HL-60 (cell line): ENCODE data around the gene JAKMIP1.

Experiments
- DNase-seq, 2 experiments: peaks; one replicate each; pipeline ENCODE4 v3.0.0-alpha.2; 2010 to 2020; ENCODE audit warnings: low read depth in 1 of 2, low spot score in 1 of 2
- H3K27ac ChIP-seq: fragments of 250-450 bp; sonication (Bioruptor Pico); replicated peaks from 2 replicates; pipeline ENCODE4 v1.5.1; 2020; ENCODE audit warnings: mild to moderate bottlenecking, moderate library complexity
- H3K27me3 ChIP-seq: fragments of 250-450 bp; sonication (Bioruptor Pico); 2 replicates; pipeline ENCODE4 v1.5.1; 2021; ENCODE audit warnings: mild to moderate bottlenecking, moderate library complexity; ENCODE audit not compliant: insufficient read depth, poor library complexity, severe bottlenecking
- H3K4me3 ChIP-seq: replicated peaks from 2 replicates; pipeline ENCODE4 v1.5.1; 2011; ENCODE audit warnings: mild to moderate bottlenecking, control low read depth, low read length; ENCODE audit not compliant: insufficient read depth
- GABPA ChIP-seq: IDR thresholded peaks from 2 replicates; pipeline ENCODE4 v1.6.1; 2012; ENCODE audit warnings: low read depth
- POLR2AphosphoS5 ChIP-seq: IDR thresholded peaks from 2 replicates; pipeline ENCODE4 v1.6.1; 2012; ENCODE audit warnings: low read depth
- REST ChIP-seq: IDR thresholded peaks from 2 replicates; pipeline ENCODE4 v1.6.1; 2012; ENCODE audit warnings: low read depth; ENCODE audit not compliant: insufficient replicate concordance
- SPI1 ChIP-seq: IDR thresholded peaks from 2 replicates; pipeline ENCODE4 v1.6.1; 2012; ENCODE audit warnings: low read depth, mild to moderate bottlenecking, borderline replicate concordance
- TF ChIP-seq, protein P1 (sequence below): IDR thresholded peaks from one replicate; pipeline ENCODE4 v1.5.1; 2011; ENCODE audit warnings: low read length, control low read depth, inconsistent platforms; ENCODE audit not compliant: insufficient read depth

JAKMIP1 gene

DNA sequence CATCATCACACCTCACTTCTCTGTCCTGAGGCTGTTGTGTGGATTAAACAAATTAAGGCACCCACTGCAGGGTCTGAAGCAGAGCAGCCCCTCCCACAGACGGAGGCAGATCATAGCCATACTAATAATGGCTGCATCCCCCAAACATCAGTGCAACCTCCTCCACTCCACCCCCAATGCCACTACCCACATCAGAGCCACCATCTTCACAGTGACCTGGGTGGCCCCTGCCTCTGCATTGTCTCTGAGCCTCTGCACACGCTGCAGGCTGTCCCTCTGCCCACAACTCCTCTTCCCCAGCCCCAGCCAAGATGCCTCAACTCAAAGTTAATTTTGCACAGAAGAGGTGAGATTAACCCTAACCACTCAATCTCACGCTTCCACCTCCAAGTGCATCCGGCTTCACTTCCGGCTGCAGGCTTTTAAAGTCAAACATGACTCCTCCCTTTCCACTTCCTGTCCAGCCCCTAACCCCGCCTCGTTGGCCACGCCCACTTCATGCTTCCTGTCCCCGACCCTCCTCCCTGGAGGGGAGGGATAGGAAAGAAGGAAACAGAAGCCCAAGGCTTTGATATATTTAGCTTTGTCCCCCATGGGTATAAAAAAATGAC is 22.7 kb downstream of the JAKMIP1 start:
- H3K27me3 ChIP-seq = no peaks in the 10 kb centered on the region
- DNase-seq = no peak
- no peak overlapping the region for H3K4me3 ChIP-seq
- TF ChIP-seq REST (no peak), SPI1 (no peak), POLR2AphosphoS5 (no peak), GABPA (no peak)
- TF ChIP-seq, protein P1, sequence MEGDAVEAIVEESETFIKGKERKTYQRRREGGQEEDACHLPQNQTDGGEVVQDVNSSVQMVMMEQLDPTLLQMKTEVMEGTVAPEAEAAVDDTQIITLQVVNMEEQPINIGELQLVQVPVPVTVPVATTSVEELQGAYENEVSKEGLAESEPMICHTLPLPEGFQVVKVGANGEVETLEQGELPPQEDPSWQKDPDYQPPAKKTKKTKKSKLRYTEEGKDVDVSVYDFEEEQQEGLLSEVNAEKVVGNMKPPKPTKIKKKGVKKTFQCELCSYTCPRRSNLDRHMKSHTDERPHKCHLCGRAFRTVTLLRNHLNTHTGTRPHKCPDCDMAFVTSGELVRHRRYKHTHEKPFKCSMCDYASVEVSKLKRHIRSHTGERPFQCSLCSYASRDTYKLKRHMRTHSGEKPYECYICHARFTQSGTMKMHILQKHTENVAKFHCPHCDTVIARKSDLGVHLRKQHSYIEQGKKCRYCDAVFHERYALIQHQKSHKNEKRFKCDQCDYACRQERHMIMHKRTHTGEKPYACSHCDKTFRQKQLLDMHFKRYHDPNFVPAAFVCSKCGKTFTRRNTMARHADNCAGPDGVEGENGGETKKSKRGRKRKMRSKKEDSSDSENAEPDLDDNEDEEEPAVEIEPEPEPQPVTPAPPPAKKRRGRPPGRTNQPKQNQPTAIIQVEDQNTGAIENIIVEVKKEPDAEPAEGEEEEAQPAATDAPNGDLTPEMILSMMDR = no peak
- no peak overlapping the region for H3K27ac ChIP-seq

DNA sequence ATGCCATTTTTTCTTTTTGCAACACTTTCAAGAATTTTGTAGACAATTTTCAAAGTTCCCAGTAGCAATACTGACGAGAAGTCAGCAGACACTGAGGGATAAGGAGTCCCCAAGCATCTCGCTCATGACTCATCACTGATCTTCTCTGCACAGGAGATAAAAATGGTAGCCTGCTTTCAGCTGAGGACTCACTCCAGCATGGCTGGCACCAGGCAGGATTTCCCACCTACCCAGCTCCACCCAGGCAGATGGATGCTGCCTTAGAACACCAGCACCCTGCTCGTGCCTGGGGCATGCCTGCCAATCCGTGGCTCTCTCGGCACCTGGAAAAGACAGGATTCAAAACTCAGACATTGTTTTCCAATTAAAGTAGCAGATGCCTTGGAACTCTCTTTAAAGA is 24.9 kb downstream of the JAKMIP1 start:
- H3K4me3 ChIP-seq = no peak overlapping the region
- DNase-seq = no peak
- TF ChIP-seq POLR2AphosphoS5 = no peak
- TF ChIP-seq, protein P1 = no peak
- TF ChIP-seq REST = no peak
- TF ChIP-seq GABPA = no peak
- TF ChIP-seq SPI1 = no peak
- H3K27ac ChIP-seq = no peak overlapping the region
- no peaks in the 10 kb centered on the region for H3K27me3 ChIP-seq

GRCh38 chr4:6172927-6173200 is 27.5 kb downstream of the JAKMIP1 start:
- H3K4me3 ChIP-seq = no peak overlapping the region
- DNase-seq = no peak
- H3K27ac ChIP-seq = no peak overlapping the region
- TF ChIP-seq GABPA (no peak), POLR2AphosphoS5 (no peak), REST (no peak), SPI1 (no peak)
- TF ChIP-seq, protein P1 = no peak
- H3K27me3 ChIP-seq = no peaks in the 10 kb centered on the region
